ENCODE measurements around the gene CCER1.

Gene CCER1, protein sequence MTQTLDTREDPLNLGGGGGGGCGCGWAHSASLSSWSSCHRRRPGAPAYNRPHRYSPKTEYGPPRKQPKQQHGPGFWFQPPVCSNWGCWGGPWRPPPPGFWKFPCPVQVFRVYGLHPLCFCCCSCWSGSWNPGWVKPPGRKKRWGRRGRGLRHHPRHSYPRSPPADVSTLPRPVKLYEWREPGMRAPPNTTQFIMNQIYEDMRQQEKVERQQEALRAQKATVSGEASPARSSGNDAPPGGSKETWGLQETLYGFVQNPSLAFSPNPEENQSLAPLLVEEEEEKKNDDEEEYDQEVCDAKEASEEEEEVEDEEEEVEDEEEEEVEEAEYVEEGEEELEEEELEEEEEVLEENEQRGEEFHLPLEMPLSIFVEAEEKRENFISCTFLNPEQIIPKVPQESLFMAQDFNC

DNA sequence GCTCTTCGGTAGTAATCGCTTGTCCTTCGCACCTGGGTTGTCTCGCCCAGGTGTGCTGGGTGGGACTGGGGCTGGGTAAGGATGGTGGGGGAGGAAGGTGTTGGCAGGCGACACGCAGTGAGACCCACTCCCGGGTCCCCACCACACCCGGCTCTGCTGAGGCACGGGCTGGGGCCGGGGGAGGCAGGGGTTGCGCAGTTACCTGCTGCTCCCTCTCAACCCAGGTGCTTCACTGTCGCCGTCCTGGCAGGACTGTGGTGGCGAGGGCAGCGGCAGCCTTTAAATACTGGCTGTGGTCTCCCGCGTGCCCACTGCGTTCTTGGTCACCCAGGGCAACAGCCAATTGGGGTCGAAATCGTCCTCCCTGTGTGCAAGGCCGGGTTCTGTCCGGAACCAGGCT lies at the start of gene CCER1:
TSS of gene CCER1 (minus strand) at position 256 of the 400 bp plus-strand sequence. CDS start 434 bp downstream, outside the sequence.
- H3K4me2 ChIP-seq (ENCODE audit: insufficient read depth, low read length), result no peak within 1 kb of the TSS
- no peaks in the 10 kb centered on the region for H3K79me2 ChIP-seq (ENCODE audit: insufficient read depth, low read length)
- no peak within 1 kb of the TSS for H2AFZ ChIP-seq (ENCODE audit: low read depth, low read length)
- no peaks in the 10 kb centered on the region for H3K4me1 ChIP-seq (ENCODE audit: insufficient read depth, low read length)
- TF ChIP-seq EZH2 (IDR thresholded peaks at IDR 0.05; ENCODE audit: borderline replicate concordance, low read depth, low read length, severe bottlenecking), result no peak
- TF ChIP-seq, protein P1, sequence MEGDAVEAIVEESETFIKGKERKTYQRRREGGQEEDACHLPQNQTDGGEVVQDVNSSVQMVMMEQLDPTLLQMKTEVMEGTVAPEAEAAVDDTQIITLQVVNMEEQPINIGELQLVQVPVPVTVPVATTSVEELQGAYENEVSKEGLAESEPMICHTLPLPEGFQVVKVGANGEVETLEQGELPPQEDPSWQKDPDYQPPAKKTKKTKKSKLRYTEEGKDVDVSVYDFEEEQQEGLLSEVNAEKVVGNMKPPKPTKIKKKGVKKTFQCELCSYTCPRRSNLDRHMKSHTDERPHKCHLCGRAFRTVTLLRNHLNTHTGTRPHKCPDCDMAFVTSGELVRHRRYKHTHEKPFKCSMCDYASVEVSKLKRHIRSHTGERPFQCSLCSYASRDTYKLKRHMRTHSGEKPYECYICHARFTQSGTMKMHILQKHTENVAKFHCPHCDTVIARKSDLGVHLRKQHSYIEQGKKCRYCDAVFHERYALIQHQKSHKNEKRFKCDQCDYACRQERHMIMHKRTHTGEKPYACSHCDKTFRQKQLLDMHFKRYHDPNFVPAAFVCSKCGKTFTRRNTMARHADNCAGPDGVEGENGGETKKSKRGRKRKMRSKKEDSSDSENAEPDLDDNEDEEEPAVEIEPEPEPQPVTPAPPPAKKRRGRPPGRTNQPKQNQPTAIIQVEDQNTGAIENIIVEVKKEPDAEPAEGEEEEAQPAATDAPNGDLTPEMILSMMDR (IDR thresholded peaks at IDR 0.05; ENCODE audit: borderline replicate concordance, extremely low read depth, low read length, poor library complexity, severe bottlenecking), result no peak
- no peak for ATAC-seq (ENCODE audit: insufficient read depth, low read depth)
- H4K20me1 ChIP-seq (ENCODE audit: insufficient read depth, low read length), result no peaks in the 10 kb centered on the region
- H3K36me3 ChIP-seq (ENCODE audit: insufficient read depth, low read length), result no peaks in the 10 kb centered on the region
- no peak within 1 kb of the TSS for H3K4me3 ChIP-seq (ENCODE audit: low read depth in 1 of 2, low read length in 2 of 2)
- no peaks in the 10 kb centered on the region for H3K27me3 ChIP-seq (ENCODE audit: insufficient read depth, low read length, poor library complexity)
- H3K27ac ChIP-seq (ENCODE audit: low read length), result no peak within 1 kb of the TSS
- no peak within 1 kb of the TSS for H3K9ac ChIP-seq (ENCODE audit: low read depth, low read length)
- no peak for DNase-seq
- no peaks in the 10 kb centered on the region for H3K9me3 ChIP-seq (ENCODE audit: insufficient read depth, low read length, severe bottlenecking)

DNA sequence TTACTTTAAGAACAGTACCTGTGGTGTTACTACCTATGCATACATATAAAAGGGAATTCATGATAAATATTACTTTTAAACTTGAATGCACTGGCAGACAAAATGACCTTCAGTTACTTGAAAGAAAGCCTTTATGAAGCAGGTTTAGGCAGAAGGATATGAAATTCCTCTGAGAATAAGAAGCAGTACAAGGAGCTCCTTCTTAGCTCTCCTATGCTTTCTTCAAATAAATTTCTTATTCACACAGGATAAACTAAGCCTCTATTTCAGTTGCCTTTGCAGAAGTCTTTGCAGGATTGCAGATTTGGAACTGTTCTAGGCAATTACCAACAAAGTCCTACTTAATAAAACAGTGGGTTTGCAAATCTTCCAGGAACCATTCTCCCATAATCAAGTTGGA lies 48.8 kb upstream of the CCER1 start:
- TF ChIP-seq, protein P1 (IDR thresholded peaks at IDR 0.05; ENCODE audit: borderline replicate concordance, extremely low read depth, low read length, poor library complexity, severe bottlenecking), result no peak
- no peak for TF ChIP-seq EZH2 (IDR thresholded peaks at IDR 0.05; ENCODE audit: borderline replicate concordance, low read depth, low read length, severe bottlenecking)
- DNase-seq (no peak), ATAC-seq (ENCODE audit: insufficient read depth, low read depth) (no peak)
- Histone ChIP-seq H2AFZ (ENCODE audit: low read depth, low read length) (no peak overlapping the region), H3K4me1 (ENCODE audit: insufficient read depth, low read length) (no peaks in the 10 kb centered on the region), H3K4me2 (ENCODE audit: insufficient read depth, low read length) (no peak overlapping the region), H4K20me1 (ENCODE audit: insufficient read depth, low read length) (no peaks in the 10 kb centered on the region), H3K9me3 (ENCODE audit: insufficient read depth, low read length, severe bottlenecking) (no peaks in the 10 kb centered on the region), H3K9ac (ENCODE audit: low read depth, low read length) (no peak overlapping the region), H3K79me2 (ENCODE audit: insufficient read depth, low read length) (no peaks in the 10 kb centered on the region), H3K27ac (ENCODE audit: low read length) (no peak overlapping the region), H3K4me3 (ENCODE audit: low read depth in 1 of 2, low read length in 2 of 2) (no peak overlapping the region), H3K27me3 (ENCODE audit: insufficient read depth, low read length, poor library complexity) (no peaks in the 10 kb centered on the region), H3K36me3 (ENCODE audit: insufficient read depth, low read length) (no peaks in the 10 kb centered on the region)

DNA sequence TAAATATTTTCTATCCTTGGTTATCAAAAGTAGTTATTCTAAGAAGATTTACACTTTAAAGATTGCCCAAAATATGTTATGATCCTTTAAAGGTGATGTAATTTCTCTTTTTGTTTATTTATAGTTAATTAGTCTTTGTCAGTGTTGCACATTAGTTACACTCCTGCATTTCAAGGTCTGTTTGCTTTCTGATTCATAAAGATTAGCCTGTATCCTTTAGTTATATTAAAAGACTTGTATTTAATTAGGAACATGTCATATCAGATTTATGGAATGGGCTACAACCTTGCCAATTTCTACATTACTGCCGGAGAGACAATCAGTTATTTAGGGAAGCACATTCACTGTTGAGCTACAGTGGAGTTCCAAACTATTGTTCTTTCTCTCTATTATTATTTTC lies 46.3 kb upstream of the CCER1 start:
- H3K79me2 ChIP-seq (ENCODE audit: insufficient read depth, low read length), result no peaks in the 10 kb centered on the region
- DNase-seq (no peak), ATAC-seq (ENCODE audit: insufficient read depth, low read depth) (no peak)
- no peak overlapping the region for H2AFZ ChIP-seq (ENCODE audit: low read depth, low read length)
- no peak overlapping the region for H3K27ac ChIP-seq (ENCODE audit: low read length)
- no peak for TF ChIP-seq EZH2 (IDR thresholded peaks at IDR 0.05; ENCODE audit: borderline replicate concordance, low read depth, low read length, severe bottlenecking)
- TF ChIP-seq, protein P1 (IDR thresholded peaks at IDR 0.05; ENCODE audit: borderline replicate concordance, extremely low read depth, low read length, poor library complexity, severe bottlenecking), result no peak
- H3K9ac ChIP-seq (ENCODE audit: low read depth, low read length), result no peak overlapping the region
- no peaks in the 10 kb centered on the region for H3K4me1 ChIP-seq (ENCODE audit: insufficient read depth, low read length)
- no peaks in the 10 kb centered on the region for H3K36me3 ChIP-seq (ENCODE audit: insufficient read depth, low read length)
- H3K9me3 ChIP-seq (ENCODE audit: insufficient read depth, low read length, severe bottlenecking), result no peaks in the 10 kb centered on the region
- no peaks in the 10 kb centered on the region for H3K27me3 ChIP-seq (ENCODE audit: insufficient read depth, low read length, poor library complexity)
- H4K20me1 ChIP-seq (ENCODE audit: insufficient read depth, low read length), result no peaks in the 10 kb centered on the region
- H3K4me2 ChIP-seq (ENCODE audit: insufficient read depth, low read length), result no peak overlapping the region
- H3K4me3 ChIP-seq (ENCODE audit: low read depth in 1 of 2, low read length in 2 of 2), result no peak overlapping the region
